Smooth muscle cell of the brain vasculature (primary cell): ENCODE measurements around the gene PGBD5.
A peak's percentile ranks its signal among the peaks of the same experiment; 100 is the strongest.

ENCODE experiments used
- DNase-seq: peaks from one replicate; pipeline ENCODE4 v3.0.0-alpha.2; 2012; ENCODE audit warnings: low read depth, low spot score

PGBD5 gene

DNA sequence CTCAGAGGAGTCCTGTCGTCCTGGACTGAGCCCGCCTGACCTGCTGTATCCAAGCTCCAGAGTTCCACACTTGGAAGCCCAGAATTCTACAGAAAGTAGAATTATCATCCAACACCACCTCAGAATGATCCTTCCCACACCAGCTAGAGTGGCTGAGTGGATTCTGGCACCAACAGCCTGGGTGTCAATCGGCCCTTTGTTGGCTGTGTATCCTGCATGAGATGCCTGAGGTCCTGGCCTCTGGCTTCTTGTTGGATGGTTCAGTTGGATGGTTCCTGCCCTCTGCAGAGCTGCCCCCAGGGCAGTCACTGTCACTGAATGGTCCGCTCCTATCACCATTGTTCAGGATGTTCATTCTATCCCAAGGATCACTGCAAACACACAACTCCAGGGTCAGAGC, 49.8 kb downstream of the PGBD5 start:
- DNase-seq = no peak

DNA sequence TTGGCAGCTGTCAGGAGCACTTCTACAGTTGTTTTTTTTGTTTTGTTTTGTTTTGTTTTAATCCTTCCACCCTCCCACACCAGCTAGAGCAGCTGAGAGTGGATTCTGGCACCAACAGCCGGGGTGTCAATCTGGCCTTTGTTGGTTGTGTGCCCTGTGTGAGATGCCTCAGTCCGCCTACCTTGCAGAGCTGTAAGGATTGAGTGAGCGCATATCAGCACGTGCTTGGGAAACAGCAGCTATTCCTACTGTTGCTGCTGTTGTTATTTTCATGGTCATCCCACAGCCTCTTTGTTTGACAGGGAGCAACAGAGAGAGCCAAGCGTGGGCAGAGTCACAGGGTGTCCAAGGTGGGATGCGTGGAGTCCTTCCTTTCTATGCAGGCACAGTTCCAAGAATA, 50.4 kb downstream of the PGBD5 start:
- no peak for DNase-seq

DNA sequence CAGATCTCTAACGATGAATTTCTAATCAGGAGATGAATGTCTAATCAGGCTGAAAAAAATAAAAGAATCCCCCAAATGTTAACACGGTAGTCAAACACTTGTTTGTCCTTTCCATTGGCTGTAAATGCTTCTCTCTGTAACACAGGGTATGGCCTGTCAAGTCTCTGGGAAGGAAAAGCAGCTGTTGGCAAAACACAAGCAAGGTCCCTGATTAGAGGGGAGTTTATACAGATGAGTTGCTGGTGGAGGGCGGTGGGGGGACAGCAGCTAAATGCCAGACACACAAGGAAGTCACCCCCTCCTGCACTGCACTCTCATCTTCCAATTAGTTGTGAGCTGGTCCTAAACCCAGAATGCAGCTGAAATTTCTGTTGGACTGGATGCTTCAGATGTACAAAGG, 51.0 kb downstream of the PGBD5 start:
- no peak for DNase-seq

DNA sequence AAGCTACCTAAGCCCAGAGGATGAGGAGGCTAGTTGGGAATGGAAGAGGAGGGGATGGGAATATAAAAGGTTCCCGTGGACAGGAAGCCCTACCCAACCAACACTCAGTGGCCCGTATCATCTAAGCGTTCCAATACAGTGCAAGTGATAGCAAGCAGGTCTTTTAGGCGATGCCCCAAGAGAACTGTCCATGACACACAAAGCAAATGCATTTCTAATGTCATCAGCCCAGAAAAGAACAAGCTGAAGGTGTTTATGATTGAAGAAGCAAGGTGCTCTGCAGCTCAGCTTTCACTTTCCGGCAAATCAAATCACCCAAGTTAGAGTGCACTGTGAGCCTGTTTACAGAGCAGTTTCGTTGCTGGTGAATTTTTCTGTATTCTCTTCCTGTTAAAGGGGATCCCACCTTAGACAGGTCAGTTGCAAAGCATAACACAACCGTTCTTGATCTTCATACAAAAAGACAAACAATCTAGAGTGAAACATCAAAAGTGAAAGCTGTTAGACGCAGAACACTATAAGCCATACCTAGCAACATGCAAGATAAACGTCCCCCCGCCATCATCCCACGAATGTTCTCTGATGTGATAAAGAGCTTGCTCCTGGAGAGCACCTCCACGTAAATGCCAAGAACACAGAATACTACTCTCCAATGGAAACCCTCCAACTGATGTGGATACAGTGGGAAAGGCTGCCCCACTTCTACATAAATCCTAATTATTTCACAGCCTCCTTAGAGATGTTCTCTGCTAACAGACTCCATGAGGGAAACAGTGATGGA, 54.0 kb downstream of the PGBD5 start:
- no peak for DNase-seq

DNA sequence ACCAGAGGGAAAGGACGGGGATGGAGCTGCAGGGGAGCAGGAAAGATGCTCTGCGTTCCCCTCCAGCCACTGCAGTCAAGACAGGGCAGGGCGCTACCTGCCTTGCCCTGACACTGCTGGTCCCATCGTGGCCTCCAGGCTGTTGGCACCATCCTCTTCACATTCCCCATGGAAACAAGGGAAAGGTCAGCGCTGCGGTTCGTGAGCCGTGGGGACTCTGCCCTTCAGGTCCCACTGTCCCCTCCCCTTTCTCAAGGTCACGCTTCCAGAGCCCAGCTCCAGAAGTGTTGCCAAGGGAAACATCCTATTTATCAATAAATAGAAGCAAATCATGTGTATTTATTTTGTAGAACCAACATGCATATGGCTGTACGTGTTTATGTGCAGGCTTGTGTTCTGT, 56.0 kb downstream of the PGBD5 start:
- DNase-seq = no peak

DNA sequence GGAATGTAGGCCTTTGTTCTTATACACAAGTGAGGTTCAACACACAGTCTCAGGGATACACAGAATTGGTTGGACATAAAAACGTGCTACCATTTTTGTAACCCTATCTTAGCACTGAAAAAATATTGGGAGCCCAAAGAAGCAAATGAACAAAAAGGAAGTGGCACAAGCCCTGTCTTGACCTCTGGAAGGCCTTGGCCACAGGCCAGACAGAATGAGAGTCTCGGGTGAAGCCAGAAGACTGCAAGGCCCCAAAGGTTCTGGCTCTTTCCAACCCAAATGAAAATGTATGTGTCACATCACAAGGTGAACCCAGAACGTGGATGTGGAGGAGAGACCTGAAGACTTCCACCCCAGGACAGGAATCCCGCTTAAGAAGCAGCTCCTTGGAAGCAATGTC, 57.3 kb downstream of the PGBD5 start:
- DNase-seq = no peak

DNA sequence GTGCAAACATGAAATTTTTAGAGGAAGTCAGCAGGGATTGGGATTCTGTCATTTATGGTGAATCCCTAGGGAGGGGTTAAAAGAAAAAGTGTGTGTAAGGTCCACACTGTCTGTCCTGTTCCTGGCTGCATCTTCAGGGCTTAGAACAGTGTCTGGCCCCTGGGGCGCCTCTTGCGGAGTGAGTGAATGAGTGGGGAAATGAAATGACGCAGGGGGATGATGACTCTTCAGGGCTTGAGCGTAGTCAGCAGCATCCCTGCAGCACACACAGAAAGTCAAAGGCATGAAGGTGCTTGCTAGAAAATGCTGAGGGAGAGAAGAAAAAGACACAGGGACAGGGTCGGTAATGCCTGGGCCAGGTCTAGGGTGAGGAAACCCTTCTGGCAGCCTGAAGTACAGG, 57.8 kb downstream of the PGBD5 start:
- DNase-seq = no peak

DNA sequence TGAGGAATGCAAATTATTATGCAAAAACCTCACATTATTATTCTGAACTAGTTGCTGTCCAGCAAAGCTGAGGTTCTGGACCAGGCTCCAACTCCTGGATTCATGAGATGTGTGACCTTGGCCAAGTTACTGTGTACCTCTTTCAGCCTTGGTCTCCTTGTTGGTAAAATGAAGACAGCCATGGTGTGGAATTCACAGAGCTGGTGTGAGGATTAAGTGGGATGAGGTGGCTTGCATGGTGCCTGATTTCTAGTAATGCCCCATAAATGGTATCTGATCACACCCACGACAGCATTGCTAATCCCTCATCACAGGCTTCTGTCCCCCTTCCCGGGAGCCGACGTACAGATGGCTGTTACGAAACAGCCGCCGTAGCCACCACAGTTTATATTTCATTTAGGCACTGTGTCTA, 59.6 kb downstream of the PGBD5 start:
- no peak for DNase-seq

DNA sequence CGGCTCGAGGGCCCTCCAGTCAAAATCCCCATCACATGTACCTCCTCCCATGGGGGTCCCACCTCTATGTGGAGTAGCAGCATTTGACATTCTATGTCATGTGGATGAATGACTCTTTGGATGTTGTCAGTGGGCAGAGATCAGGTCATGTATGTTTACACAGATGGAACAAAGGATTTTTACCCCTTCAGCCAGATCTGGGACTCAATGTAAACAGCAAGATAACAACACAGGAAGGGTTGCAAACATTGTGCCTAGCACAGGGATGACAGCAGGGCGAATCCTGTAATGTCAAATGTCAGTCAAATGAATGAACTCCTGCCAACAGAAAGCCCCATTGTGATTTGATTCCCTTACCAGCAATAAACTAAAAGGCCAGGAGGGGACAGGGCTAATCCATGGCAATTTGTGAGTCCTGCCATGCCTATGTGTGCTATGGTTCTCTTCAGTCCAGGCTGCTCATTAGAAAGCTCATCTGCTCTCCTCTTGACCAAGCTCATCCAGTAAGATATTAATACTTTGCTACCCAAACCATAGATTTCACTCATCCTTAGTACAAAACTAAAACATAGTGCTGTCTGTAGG, 60.3 kb downstream of the PGBD5 start:
- DNase-seq = no peak

DNA sequence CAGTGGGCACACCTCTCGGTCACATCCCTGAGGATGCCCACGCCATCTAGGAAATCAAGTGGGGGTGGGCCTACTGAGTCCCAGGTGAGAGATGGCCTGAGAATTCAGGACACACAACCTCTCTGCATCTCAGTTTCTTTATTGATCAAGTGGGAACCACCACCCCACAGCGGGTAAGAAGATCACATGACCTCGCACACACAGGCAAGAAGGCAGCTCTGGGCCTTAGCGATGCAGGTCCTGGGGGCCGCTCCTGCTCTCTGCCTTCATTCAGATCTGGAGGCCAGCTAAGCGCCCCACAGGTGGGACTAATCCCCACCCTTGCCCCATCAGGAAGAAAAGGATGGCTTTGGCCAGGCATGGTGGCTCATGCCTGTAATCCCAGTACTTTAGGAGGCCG, 63.2 kb downstream of the PGBD5 start:
- no peak for DNase-seq

DNA sequence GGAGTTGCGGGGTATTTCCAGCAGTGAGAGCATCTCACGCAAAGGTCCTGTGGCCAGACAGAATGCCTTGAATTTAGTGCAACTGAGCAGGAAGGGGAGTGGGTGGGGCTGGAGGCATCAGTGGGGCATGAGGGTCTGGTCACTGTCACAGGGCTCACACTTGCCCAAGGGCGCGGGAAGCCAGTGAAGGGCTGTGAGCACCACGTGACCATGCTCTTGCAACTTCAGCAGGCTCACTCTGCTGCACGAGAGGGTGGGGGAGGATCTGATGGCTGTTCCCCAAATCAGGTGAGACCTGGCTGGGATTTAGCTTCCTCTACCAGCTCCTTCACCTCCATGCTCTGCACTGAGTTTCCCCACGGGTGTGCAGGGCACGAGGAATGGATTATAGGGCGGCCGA, 64.2 kb downstream of the PGBD5 start:
- DNase-seq = no peak

DNA sequence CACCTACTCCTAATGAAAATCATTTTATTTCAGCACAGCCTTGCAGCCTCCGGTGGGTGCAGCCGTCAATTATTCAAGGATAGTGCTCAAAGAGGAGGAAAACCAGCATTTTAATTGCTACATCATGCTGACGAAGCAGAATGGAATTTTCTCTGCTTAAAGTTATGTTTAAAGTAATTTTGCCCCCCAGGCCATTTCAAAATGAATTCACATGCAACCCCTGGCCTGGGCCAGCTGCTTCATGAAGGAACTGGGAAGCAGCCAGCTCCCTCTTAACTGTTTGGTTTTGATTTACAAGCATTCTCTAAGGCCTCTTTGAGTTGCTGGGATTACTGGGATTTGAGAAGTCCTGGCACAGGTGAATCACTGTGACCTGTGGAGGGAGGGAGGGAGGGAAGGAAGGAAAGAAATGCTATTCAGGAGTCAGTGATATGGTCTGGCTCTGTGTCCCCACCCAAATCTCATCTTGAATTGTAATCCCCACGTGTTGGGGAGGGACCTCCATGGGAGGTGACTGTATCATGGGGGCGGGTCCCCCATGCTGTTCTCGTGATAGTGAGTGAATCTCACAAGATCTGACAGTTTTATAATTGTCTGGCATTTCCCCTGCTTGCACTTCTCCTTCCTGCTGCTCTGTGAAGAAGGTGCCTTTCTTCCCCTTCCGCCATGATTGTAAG, 66.0 kb downstream of the PGBD5 start:
- no peak for DNase-seq

DNA sequence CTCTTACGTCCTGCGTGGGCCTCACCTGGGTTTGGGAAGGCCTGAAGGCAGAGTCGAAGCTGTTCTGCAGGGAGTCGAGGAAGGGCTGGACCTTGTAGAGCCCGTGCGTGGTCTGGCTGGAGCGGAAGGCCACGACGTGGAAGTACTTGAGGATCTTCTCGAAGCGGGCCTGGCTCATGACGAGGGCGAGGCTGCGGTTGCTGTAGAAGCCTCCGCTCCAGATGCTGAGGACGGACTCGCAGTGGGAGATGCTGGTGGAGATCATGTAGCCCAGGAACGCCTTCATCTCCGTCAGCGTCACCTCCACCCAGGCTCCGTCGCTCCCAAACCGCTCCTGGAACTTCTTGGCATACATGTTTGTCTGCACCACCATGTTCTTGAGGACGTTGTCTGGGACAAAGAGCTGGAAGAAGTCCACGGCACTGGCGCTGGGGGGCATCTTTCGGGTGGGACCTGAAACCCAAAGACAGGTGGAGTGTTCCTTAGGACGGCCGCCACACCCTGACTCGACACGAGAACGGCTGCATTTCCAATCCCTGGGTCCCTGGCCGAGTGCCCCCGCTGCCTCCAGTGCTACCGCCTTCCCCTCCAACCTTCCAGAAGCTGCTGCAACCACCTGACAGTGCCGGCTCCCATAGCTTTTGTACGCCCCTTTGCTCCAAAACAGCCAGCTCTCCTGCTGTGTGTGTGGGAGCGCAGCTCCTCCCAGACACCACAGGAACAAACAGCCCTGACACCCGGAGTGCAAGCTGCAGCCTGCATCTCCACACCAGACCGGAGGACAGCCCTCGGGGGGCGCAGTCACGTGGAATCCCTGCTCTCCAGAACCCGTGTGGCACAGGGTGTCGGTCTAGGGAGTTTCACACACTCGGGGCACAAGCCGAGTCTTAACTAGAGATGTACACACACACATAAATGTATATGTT, 69.0 kb downstream of the PGBD5 start:
- peak; percentile 1 for DNase-seq

DNA sequence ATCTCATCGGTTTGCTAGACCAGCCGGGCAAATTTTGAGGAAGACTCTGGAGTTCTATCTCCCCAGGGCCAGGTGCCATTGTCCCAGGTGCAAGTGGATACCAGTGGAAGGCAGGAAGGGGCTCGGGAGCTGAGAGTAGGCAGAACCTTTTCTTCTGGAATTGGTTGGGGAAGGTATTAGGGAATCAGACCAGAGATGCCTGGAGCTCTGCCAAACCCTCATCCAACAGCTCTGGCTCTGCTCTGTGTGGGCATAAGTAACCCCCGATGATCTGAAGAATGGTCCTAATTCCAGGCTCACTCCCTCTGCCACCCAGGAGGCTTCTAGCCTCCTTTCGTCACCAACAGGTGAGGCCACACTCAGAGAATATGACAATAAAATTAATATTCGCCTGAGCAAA, 69.9 kb downstream of the PGBD5 start:
- no peak for DNase-seq

DNA sequence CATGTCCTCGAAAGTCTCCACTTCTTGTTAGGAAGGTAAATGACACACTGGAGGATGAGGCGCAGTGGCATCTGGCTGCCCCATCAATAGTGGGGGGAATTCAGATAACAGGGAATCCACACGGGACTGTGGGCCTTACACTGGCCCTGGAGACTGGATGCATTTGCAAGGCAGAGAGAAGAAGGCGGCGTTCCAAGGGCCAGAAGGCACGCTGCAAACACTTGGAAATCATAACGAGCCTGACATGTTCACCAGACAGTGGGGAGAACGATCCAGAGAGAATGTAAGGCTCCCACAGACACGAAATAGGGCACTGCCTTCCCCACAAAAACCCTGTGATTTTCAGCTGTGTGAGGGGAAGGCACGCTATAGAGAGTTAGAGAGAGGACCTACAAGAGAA, 70.5 kb downstream of the PGBD5 start:
- DNase-seq = no peak

DNA sequence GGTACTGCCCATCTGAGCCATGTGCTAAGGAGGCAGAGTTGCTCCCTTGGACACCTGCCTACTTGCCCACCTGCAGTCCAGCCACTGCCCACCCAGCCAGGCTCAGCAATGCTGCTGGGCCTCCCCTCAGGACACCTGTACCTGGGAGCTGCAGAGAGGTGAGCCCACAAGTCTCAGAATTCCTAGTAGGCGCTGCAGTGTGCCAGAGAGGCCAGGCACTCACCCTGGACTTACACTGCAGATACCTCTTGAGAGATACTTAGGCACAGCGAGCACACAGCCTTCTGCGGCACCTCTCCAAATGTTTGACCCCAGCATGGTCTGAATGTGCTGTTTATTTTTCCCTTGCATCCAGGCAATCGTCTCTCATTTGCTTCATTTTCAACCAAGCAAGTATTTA, 71.0 kb downstream of the PGBD5 start:
- no peak for DNase-seq

DNA sequence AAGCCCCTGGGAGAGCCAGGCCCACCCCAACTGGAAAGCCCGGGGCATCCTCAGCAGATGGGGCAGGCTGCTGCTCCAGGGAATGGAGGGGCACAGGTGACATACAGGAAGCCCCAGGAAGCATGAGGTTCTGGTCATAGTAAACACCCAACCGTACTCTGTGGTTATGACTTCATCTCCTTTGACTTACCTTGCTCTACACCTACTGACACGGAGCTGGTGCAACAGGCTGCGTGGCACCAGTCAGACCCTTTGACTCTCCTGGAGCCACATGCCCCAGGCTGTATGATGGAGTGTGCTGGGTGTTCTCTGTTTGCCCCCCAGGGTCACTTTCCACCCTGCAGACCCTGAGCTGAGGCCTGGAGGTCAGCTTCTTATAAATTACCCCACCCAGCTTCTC, 72.1 kb downstream of the PGBD5 start:
- DNase-seq = no peak

DNA sequence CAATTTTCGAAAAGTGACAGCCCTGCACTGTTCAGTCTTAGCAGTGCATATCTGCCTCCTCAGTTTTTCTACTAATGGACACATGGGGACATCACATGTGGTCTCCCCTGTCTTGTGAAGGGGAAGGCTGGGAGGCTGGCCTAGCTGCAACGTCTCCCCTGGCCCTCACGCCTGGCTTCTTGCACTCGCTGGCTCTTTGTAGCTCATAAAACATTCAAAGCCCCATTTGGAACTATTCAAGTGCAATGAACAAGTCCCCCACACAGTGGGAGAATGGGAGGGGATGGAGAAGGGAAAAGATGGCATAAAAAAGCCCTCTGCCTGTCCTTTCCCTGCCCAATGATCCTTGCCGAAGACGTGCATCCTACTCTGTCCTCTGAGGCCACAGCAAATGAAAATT, 73.6 kb downstream of the PGBD5 start:
- no peak for DNase-seq

DNA sequence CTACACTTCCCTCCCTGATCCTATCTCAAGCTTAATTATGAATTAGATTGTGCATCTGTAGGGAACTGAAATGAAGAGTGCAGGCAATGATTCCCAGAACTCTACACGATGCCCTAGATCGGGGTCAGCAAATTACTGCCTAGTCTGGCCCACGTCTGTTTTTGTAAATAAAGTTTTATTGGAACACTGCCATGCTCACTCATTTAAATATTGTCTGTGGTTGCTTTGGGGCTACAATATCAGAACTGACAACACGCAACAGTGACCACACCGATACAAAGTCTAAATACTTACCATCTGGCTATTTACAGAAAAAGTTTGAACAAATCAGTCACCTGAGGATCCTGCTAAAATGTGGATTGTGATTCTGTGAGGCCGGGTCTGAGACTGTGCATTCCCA, 74.1 kb downstream of the PGBD5 start:
- no peak for DNase-seq

DNA sequence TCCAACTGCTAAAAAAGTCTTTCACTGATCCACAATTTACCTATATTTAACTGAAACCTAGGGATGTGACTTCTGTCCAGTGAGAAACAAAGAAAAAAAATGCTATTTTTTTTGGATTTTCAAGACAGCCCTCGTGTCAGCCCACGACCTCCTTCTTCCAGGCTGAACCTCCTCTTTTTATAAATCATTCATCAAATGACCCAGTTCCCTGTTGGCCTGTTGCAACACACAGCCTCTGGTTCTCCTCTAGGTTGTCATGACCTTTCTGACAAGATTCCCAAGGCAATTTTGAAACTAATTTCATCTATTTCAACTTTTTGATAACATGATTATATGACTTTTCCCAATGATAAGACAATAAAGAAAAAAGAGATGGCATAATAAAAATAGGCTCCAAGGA, 74.6 kb downstream of the PGBD5 start:
- DNase-seq = no peak

DNA sequence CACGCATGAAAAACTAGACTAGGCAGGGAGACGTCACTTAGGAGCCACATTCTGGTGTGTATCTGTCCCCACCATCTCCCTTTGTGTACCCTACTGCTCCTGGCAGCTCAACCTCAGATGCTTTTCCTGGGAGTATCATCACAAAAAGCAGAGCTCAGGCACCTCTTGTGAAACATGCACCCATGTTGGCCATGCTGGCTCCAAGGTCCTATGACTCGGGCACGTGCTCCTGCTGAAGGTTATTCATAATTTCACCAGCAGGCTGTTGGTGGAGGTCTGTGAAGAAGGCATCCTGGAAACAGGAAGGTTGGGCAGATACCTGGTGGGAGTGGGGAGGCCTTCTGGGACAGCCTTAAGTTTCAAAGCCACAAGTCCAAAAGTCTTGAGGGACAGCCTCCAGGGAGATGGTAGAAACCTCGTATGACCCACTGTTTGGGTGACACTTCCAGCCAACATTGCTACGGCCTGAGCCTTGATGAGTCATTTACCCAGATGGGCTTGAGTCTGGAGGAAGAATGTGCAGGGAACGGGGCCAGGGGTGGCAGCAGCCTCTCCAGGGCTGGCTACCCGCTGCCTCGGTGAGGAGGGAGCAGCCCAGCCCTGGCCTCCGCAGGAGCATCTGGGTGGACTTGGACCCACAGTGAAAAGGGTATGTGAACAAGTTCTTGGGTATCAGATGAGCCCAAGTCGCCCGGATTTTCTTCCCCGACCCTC, 75.8 kb downstream of the PGBD5 start:
- no peak for DNase-seq

DNA sequence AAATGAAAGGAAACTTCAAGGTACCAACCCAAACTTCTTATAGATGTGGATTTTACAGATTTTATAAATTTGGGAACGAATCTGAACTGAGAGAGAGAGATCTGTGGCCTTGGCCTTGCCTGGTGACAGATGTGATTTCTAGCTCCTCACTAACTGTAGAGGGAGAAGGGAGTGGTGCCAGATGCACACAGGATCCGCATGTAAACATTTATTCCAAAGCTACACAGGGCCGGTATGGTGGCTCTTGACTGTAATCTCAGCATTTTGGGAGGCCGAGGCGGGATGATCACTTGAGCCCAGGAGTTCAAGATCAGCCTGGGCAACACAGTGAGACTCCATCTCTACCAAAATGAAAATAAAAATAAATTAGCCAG, 77.1 kb downstream of the PGBD5 start:
- DNase-seq = no peak
